Gastroesophageal sphincter (tissue), 3 donors: Measurements from ENCODE around the gene CFAP45.

ENCODE experiments used
- EP300 ChIP-seq: sonication (generic); formaldehyde crosslinking; IDR thresholded peaks from one replicate; pipeline ENCODE4 v1.6.1; 2017; ENCODE audit warnings: antibody characterized with exemption, mild to moderate bottlenecking
- POLR2A ChIP-seq, 2 donors: fragments of 450-650 bp; IDR thresholded peaks; one replicate each; pipeline ENCODE4 v1.6.1; 2017; ENCODE audit warnings: antibody characterized with exemption in 2 of 2, mild to moderate bottlenecking in 2 of 2, moderate library complexity in 1 of 2
- POLR2AphosphoS5 ChIP-seq: sonication (generic); formaldehyde crosslinking; IDR thresholded peaks from one replicate; pipeline ENCODE4 v1.6.1; 2017; ENCODE audit warnings: antibody characterized with exemption
- TF ChIP-seq, protein P1 (sequence below), 4 experiments: fragments of 200-600 bp in 2 of 4; fragments of 450-650 bp in 2 of 4; sonication (generic) in 1 of 4; IDR thresholded peaks; one replicate each; pipeline ENCODE4 v1.5.1; 2017 to 2019; ENCODE audit warnings: antibody characterized with exemption in 4 of 4, mild to moderate bottlenecking in 2 of 4, moderate library complexity in 2 of 4

GRCh38 chr1:159949123-159949522, 49.2 kb upstream of the CFAP45 start:
- TF ChIP-seq, protein P1, sequence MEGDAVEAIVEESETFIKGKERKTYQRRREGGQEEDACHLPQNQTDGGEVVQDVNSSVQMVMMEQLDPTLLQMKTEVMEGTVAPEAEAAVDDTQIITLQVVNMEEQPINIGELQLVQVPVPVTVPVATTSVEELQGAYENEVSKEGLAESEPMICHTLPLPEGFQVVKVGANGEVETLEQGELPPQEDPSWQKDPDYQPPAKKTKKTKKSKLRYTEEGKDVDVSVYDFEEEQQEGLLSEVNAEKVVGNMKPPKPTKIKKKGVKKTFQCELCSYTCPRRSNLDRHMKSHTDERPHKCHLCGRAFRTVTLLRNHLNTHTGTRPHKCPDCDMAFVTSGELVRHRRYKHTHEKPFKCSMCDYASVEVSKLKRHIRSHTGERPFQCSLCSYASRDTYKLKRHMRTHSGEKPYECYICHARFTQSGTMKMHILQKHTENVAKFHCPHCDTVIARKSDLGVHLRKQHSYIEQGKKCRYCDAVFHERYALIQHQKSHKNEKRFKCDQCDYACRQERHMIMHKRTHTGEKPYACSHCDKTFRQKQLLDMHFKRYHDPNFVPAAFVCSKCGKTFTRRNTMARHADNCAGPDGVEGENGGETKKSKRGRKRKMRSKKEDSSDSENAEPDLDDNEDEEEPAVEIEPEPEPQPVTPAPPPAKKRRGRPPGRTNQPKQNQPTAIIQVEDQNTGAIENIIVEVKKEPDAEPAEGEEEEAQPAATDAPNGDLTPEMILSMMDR (IDR thresholded peaks at IDR 0.05): no peak
- TF ChIP-seq POLR2A (IDR thresholded peaks at IDR 0.05) (no peak), EP300 (no peak), POLR2AphosphoS5 (no peak)
